HG03045 (cell line): ENCODE results near the gene KRTAP5-5.
"Not testable (repeated sequence)": the region's sequence is repeated elsewhere in the genome, so short reads cannot be mapped to it uniquely, and the experiment has no call there.

Source experiments
- ATAC-seq: cut with Tn5 transposase; IDR thresholded peaks from one replicate; pipeline ENCODE4 v1.9.1; 2021; ENCODE audit warnings: mild to moderate bottlenecking, moderate library complexity; ENCODE audit not compliant: unreplicated experiment

Gene KRTAP5-5

GRCh38 chr11:1640076-1640946 lies 10.7 kb downstream of the KRTAP5-5 start:
- no peak for ATAC-seq

DNA sequence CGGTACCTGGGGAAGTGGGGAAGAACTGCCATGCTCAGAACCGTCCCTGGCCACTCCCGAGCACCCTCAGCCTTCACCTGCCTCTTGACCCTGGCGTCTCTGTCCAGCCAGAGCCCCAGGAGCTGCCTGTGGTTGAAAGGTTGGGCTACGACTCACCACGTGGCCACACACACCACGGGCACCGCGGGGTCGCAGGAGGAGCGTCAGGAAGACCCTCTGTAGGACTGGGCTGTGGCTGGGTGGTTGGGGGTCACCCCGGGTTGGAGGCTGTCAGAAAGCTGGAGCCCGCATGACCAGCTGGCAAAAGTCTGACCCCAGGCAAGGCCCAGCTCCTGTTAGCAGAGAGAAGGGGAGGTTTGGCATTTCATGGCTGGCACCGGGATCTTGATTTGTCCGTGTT lies 11.5 kb downstream of the KRTAP5-5 start:
- no peak for ATAC-seq

GRCh38 chr11:1642288-1643145 lies 12.9 kb downstream of the KRTAP5-5 start:
- ATAC-seq: no peak

DNA sequence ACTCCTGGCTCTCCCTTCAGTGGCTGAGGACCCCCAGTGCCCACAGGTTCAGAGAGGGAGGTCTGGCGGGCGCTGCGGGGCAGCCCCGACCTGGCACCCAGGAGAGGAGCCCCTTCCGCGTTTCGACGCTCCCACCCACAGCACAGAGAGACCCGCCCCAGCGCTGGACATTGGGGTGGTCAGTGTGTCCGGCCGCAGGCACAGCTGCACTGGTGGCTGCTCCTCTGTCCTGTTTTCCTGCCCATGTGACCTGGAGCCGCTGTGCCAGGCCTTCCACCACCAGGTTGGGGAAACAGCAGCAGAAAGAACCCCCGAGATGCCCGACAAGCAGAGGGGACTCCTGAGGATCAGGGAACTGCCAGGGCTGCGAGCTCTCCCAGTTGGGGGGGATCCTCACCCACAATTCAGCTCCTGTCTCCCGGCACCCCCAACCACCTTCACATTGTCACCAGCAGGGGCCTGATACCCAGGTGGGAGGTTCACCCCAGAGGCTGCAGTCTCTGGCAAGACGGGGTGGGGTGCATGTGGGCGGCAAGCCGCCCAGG lies 13.6 kb downstream of the KRTAP5-5 start:
- no peak for ATAC-seq

- no peak for ATAC-seq
Observed at GRCh38 chr11:1644601-1645356, 15.2 kb downstream of the KRTAP5-5 start.

DNA sequence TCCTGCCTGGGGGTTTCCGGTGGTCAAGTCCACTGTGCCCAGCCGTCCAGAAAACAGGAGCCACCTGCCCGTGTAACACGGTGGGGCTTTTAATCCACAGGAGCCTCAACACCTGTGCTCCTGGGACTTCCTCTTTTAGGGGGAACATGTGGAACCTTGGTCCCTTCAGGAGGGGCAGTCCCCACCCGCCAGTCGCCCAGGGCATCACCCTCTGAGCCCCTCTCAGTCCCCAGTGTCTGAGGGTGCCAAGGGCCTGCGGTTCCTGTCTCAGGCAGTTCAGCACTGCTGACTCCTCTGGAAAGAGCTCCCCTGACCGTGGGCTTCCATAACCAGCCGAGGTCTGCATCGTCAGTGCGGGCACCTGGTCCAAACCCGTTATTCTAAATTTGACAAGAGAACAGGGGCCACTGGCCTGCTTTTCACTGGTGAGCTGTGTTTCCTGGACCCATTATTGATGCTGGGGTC lies 15.8 kb downstream of the KRTAP5-5 start:
- ATAC-seq: no peak

- ATAC-seq: not testable (repeated sequence)
Observed at GRCh38 chr11:1646540-1646939, 17.0 kb downstream of the KRTAP5-5 start.

DNA sequence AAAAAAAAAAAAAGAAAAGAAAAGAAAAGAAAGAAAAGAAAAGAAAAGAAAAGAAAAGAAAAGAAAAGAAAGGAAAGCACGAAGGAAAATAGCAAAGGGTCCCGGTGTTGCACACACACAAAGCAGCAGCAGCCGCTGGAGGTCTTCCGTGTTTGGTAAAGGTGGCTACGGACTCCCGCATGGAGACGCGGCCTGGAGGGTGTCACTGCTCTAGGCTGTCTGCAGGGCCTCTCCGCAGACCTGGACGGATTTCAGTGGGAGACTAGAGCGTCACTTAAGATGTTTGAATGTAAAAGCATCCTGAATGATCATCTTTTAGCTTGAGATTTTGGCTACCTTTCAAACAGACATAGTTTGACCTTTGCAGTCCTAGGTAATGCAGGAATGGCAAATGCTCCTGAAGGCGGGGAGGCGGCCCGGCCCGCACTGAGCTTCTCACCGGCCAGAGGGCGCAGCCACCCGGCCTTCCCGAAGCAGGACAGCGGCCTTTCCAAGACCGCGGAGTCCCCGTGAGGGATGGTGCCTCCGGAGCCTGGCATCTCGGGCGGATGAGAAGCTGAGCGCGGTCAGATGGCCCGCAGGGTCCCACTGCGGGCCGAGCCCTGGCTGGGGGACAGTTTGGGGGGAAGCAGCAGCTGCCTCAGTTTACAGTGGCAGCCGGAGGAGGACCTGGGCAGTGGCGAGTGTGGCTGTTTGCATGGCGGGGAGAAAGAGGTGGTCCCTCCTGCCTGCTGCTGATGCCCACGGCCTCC lies 18.5 kb downstream of the KRTAP5-5 start:
- no peak for ATAC-seq

DNA sequence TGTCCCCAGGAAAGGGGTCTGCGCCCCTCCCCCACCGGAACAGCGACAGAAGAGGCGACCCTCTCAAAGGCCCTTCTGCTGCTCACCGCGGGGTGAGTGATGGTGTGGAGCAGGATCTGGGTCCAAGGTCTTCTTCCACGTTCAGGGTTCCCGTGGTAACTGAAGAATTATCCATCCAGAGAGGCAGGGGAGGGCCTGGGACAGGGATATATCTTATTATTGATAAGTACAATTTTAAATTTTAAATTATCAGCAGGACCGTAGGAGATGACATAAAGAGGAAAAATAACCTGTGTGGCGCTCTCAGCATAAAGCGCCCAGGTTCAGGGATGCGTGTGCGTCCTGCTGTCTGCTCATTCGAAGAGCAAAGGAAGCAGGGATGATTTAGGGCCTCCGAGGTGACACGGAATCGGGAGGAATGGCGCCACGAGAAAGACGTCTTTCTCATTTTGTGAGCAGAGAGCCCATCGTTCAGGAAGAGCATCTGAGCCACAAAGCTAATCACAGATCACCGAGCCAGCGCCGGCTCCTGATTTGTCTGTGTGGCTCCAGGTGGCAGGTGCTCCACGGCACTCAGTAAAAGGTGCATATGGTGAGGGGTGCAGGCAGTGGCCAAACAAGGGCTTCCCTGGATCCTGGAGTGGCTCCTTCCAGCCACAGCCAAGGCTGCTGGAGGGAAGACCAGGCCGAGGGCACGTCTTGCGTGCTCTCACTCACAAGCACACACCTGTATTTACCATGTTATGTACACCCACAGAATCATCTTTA lies 19.3 kb downstream of the KRTAP5-5 start:
- no peak for ATAC-seq

- no peak for ATAC-seq
Observed at GRCh38 chr11:1650034-1650917, 20.7 kb downstream of the KRTAP5-5 start.

DNA sequence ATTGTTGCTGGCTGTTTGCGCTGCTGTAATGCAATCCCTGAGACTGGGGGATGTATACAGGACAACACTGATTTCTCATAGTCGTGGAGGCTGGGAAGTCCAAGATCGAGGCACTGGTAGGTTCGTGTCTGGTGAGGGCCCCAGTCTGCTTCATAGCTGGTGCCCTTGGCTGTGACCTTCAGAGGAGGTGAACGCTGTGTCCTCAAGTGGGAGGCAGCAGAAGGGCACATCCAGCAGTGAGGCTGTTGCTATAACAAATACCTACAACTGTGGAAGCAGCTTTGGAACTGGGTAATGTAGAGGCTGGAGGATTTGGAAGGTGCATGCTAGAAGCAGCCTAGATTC lies 21.3 kb downstream of the KRTAP5-5 start:
- ATAC-seq: no peak

GRCh38 chr11:1651411-1651980 lies 21.9 kb downstream of the KRTAP5-5 start:
- ATAC-seq: no peak

DNA sequence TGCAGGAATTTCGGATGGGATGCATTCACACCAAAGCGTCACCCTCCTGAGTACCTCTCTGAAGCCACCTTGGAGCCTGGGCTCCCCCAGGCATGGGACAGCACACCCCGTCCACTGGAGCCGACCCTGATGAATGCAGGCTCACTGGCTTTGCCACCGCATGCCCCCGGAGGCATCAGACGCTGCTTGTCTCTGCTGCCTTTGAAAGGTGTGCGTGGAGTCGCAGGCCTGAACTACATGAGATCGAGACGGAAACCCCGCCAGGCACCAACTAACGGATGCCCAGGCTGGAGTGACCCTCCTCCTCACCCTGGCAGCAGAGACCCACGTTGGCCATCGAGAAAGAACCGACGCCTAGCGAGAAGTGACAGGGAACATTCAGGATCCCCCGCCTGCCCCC lies 22.5 kb downstream of the KRTAP5-5 start:
- no peak for ATAC-seq

- ATAC-seq: no peak
Observed at GRCh38 chr11:1652442-1652770, 22.8 kb downstream of the KRTAP5-5 start.

GRCh38 chr11:1652771-1653540 lies 23.4 kb downstream of the KRTAP5-5 start:
- no peak for ATAC-seq

- no peak for ATAC-seq
Observed at GRCh38 chr11:1653541-1654387, 24.2 kb downstream of the KRTAP5-5 start.
